Activated CD8-positive, alpha-beta memory T cell treated with anti-CD3 and anti-CD28 coated beads, Interleukin-2, amount 50 U/mL, for 24 hours (primary cell): Measurements from ENCODE around the gene NCOA1.
"Not testable (repeated sequence)": the region's sequence is repeated elsewhere in the genome, so short reads cannot be mapped to it uniquely, and the experiment has no call there.

Source experiments
- DNase-seq: peaks from one replicate; pipeline ENCODE4 v3.0.0-alpha.2; 2020; ENCODE audit errors: extremely low read depth

Gene NCOA1

GRCh38 chr2:24533574-24533973 lies 42.5 kb downstream of the NCOA1 start:
- DNase-seq = not testable (repeated sequence)

GRCh38 chr2:24538720-24539119 lies 47.7 kb downstream of the NCOA1 start:
- DNase-seq = no peak

GRCh38 chr2:24539258-24539657 lies 48.2 kb downstream of the NCOA1 start:
- DNase-seq = no peak

DNA sequence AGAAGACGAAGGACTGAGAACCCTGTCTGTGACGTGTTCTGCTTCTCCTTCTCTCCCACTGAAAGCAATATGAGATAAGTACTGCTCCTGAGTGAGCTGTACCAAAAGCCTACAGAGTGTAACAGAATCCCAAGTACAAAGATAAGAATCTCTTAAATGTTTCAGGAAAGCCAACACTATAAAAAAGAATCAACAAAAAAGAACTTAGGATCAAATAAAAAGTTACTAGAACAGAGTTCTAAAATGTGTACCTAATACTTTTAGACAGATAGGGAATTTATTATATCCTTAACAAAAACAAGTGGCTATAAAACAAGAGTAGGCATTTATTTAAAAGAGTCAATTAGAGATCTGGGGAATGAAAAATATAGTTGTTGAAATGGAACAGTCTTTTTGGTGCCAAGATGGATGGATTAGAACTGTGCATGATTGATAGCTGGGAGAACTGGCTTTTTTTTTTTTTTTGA lies 49.0 kb downstream of the NCOA1 start:
- no peak for DNase-seq

DNA sequence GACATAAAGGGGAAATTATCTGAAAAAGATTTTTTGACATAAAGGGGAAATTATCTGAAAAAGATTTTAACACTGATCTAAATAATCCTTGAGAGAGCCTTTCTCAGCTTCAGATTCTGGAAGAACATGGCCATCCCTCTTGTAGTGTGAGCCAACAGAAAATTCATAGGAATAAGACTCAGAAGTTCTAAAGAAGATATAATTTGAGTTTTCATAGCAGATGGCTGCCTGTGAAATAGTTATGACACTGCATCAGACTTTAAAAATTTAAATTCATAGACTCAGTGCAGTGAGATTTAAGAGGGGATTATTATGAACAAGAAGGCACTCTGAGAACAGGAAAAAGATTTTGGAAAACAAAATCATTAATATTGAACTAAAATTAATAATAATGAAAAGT lies 50.6 kb downstream of the NCOA1 start:
- DNase-seq = no peak

DNA sequence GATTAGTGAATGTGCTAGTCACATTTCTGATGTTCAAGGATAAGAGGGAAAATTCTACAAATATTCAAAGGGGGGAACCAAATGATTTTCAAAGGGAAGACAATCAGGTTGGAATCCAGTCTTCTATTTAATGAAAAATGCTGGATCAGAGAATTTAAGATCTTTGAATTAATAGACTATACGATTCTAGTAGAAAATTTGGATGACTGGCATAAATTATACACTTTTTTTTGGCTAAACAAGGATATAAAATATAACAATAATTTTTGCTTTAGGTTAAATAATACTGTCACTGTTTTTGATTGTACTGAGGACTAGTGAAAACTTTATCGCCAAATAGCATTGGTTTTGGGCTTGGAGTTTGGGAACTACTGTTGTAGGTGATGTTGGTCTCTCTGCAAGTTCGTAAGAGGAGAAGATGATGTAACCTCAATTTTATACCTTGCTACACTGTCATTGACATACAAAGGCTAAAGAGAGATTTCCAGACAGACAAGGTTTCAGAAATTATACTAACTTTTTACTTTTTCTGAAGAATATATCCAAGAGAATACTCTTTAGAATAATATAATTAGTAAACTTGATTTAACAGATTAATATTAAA lies 51.3 kb downstream of the NCOA1 start:
- no peak for DNase-seq

GRCh38 chr2:24543252-24543651 lies 52.2 kb downstream of the NCOA1 start:
- no peak for DNase-seq

- no peak for DNase-seq
Observed at GRCh38 chr2:24544456-24545115, 53.5 kb downstream of the NCOA1 start.

GRCh38 chr2:24546669-24547068 lies 55.6 kb downstream of the NCOA1 start:
- DNase-seq = no peak

DNA sequence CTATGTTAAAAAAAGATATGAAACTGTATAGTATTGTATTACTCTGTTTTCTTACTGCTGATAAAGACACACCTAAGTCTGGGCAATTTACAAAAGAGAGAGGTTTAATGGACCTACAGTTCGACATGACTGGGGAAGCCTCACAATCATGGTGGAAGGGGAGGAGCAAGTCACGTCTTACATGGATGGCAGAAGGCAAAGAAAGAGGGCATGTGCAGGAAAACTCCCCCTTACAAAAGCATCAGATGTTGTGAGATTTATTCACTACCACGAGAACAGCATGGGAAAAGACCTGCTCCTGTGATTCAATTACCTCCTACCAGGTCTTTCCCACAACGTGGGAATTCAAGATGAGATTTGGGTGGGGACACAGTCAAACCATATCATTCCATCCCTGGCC lies 57.0 kb downstream of the NCOA1 start:
- no peak for DNase-seq

GRCh38 chr2:24550301-24550700 lies 59.2 kb downstream of the NCOA1 start:
- DNase-seq = not testable (repeated sequence)

- no peak for DNase-seq
Observed at GRCh38 chr2:24551016-24551415, 60.0 kb downstream of the NCOA1 start.

DNA sequence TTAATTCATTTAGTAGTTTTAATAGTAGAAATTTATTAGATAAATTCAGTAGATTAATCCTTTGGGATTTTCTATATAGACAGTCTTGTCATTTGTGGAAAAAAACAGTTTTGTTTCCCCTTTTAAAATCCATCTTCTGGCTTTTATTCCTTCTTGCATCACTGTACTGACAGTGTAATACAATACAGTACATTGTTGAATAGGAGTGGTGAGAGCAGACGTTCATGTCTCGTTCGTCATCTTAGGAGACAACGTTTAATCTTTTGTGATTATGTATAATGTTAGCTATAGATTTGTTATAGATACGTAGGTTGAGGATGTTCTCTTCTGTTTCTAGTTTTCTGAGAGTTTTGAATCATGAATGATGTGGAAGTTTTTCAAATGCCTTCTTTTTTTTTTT lies 61.8 kb downstream of the NCOA1 start:
- no peak for DNase-seq

- DNase-seq = no peak
Observed at GRCh38 chr2:24558781-24559472, 67.9 kb downstream of the NCOA1 start.

DNA sequence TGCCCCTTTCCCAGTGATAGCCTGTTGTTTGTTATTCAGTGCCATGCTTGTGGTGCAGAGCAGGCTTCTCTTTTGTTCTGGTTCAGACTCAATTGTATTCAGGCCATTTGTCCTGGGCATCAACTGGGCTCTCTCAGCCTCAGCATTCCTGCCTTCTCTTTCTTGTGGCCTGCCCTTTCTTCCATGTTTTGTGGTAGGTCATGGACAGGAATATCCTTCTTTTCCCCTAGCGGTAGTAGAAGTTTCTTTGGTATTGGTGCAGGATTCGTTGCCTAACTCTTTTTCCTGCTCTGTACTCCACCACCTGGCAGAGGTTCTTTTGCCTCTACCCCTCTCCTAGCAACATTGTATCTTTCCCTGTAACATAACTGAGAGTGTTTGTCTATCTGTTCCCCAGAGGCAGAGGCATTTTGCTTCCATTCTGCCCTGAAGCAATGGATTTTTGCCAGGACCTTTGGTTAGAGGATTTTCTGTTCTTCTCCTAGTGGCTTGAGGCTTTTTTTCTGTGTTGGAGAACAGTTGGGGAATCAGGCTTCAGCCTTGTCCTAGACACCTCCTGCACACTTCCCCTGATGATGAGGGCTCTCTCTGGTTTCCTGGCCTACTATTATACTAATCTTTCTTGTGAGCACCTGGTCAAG lies 68.5 kb downstream of the NCOA1 start:
- DNase-seq = no peak

DNA sequence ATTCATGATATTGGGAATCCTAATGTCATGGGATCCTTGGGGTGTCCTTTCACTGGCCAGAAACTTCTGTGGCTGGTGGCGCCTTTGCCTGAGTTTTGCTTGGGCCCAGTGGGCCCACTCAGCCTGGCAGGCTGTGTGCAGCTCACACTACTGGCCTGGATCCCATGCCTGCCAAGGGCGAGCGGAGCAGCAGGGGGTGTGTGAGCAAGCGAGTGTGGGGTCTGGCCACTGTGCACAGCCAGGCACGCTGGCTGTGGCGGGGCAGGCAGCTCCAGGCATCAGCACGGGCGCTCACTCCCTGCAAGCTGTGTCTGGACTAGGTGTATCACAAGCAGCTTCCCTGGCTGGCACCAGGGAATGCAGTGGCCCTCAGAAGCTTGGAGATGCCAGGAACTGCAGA lies 74.5 kb downstream of the NCOA1 start:
- DNase-seq = no peak

GRCh38 chr2:24566209-24566608 lies 75.2 kb downstream of the NCOA1 start:
- no peak for DNase-seq

- no peak for DNase-seq
Observed at GRCh38 chr2:24566630-24567029, 75.6 kb downstream of the NCOA1 start.

GRCh38 chr2:24568551-24568950 lies 77.5 kb downstream of the NCOA1 start:
- DNase-seq = no peak

GRCh38 chr2:24569565-24569964 lies 78.5 kb downstream of the NCOA1 start:
- not testable (repeated sequence) for DNase-seq

GRCh38 chr2:24570225-24570624 lies 79.2 kb downstream of the NCOA1 start:
- no peak for DNase-seq

- no peak for DNase-seq
Observed at GRCh38 chr2:24571828-24572442, 80.9 kb downstream of the NCOA1 start.
